Breast epithelium (tissue), 4 donors: Measurements from ENCODE around the gene CNTN1. TPM values are rescaled to one million over a fixed set of nuclear protein-coding genes. Genes with fewer than 3 reads are reported as not detected.

Experiments used
- DNase-seq, 2 donors: peaks; one replicate each; pipeline ENCODE4 v3.0.0-alpha.2; 2019; ENCODE audit warnings: low spot score in 2 of 2
- H3K27ac ChIP-seq, 2 donors: fragments of 200-600 bp; sonication (generic) in 1 of 2; one replicate each; pipeline ENCODE4 v1.5.1; 2016 to 2019; ENCODE audit warnings: mild to moderate bottlenecking in 1 of 2
- H3K27me3 ChIP-seq, 2 donors: fragments of 200-600 bp; sonication (generic) in 1 of 2; one replicate each; pipeline versions ENCODE4 v1.5.1 to v1.6.0; 2017 to 2019; ENCODE audit warnings: control low read depth in 1 of 2, mild to moderate bottlenecking in 1 of 2
- H3K36me3 ChIP-seq: fragments of 200-600 bp; one replicate; pipeline ENCODE4 v1.5.1; 2019
- H3K4me1 ChIP-seq, 2 donors: fragments of 200-600 bp; sonication (generic); one replicate each; pipeline ENCODE4 v1.5.1; 2016 to 2019; ENCODE audit warnings: control low read depth in 1 of 2
- H3K4me3 ChIP-seq, 3 donors: fragments of 200-600 bp; sonication (generic); 1 replicate in 2 of 3; 2 replicates in 1 of 3; pipeline ENCODE4 v1.5.1; 2016 to 2019; ENCODE audit warnings: mild to moderate bottlenecking in 3 of 3, moderate library complexity in 2 of 3
- H3K9me3 ChIP-seq, 2 donors: fragments of 200-600 bp; sonication (generic) in 1 of 2; one replicate each; pipeline ENCODE4 v1.5.1; 2016 to 2019; ENCODE audit warnings: control low read depth in 1 of 2
- POLR2A ChIP-seq: fragments of 450-650 bp; IDR thresholded peaks from one replicate; pipeline ENCODE4 v1.6.1; 2016; ENCODE audit warnings: antibody characterized with exemption, mild to moderate bottlenecking, moderate library complexity
- POLR2AphosphoS5 ChIP-seq, 3 donors: sonication (generic); formaldehyde crosslinking; IDR thresholded peaks; one replicate each; pipeline ENCODE4 v1.6.1; 2017; ENCODE audit warnings: antibody characterized with exemption in 3 of 3
- intact Hi-C: fragments of 100-400 bp; cut with DNase I; formaldehyde crosslinking; loops from one replicate; pipeline ENCODE4 v1.15.1; 2023; ENCODE audit warnings: low total_unique reads
- total RNA-seq, 3 donors: library from RNA; depleted of rRNA; stranded (reverse); fragments of >200 nt; gene quantifications; one replicate each; pipeline ENCODE4 v1.1.0, GENCODE V29; 2016
- TF ChIP-seq, protein P1 (sequence below), 3 donors: fragments of 450-650 bp; IDR thresholded peaks; one replicate each; pipeline ENCODE4 v1.5.1; 2016 to 2017; ENCODE audit warnings: antibody characterized with exemption in 3 of 3, mild to moderate bottlenecking in 3 of 3, moderate library complexity in 3 of 3

The CNTN1 gene
- total RNA-seq, 3 donors from 2014 or later = 1.1 to 16.4 (median 7.2) TPM

- Histone ChIP-seq H3K9me3 (no peaks in the 10 kb centered on the region), H3K27ac (no peak overlapping the region), H3K36me3 (no peaks in the 10 kb centered on the region), H3K27me3 (no peaks in the 10 kb centered on the region), H3K4me1 (no peaks in the 10 kb centered on the region), H3K4me3 (no peak overlapping the region)
- intact Hi-C loops = no loop called here
- DNase-seq = no peak
- TF ChIP-seq POLR2A = no peak
Measured at GRCh38 chr12:41018010-41018409, 325.8 kb downstream of the CNTN1 start.

- TF ChIP-seq, protein P1, sequence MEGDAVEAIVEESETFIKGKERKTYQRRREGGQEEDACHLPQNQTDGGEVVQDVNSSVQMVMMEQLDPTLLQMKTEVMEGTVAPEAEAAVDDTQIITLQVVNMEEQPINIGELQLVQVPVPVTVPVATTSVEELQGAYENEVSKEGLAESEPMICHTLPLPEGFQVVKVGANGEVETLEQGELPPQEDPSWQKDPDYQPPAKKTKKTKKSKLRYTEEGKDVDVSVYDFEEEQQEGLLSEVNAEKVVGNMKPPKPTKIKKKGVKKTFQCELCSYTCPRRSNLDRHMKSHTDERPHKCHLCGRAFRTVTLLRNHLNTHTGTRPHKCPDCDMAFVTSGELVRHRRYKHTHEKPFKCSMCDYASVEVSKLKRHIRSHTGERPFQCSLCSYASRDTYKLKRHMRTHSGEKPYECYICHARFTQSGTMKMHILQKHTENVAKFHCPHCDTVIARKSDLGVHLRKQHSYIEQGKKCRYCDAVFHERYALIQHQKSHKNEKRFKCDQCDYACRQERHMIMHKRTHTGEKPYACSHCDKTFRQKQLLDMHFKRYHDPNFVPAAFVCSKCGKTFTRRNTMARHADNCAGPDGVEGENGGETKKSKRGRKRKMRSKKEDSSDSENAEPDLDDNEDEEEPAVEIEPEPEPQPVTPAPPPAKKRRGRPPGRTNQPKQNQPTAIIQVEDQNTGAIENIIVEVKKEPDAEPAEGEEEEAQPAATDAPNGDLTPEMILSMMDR (IDR thresholded peaks at IDR 0.05) = no peak
- TF ChIP-seq POLR2A = no peak
- no peak for TF ChIP-seq POLR2AphosphoS5 (IDR thresholded peaks at IDR 0.05)
- intact Hi-C loops = no loop called here
- H3K4me1 ChIP-seq = no peaks in the 10 kb centered on the region
- DNase-seq = no peak
- no peaks in the 10 kb centered on the region for H3K9me3 ChIP-seq
- no peak overlapping the region for H3K27ac ChIP-seq
- H3K4me3 ChIP-seq = no peak overlapping the region
- H3K36me3 ChIP-seq = no peaks in the 10 kb centered on the region
- H3K27me3 ChIP-seq = no peaks in the 10 kb centered on the region
Measured at GRCh38 chr12:41019461-41019860, 327.2 kb downstream of the CNTN1 start.

DNA sequence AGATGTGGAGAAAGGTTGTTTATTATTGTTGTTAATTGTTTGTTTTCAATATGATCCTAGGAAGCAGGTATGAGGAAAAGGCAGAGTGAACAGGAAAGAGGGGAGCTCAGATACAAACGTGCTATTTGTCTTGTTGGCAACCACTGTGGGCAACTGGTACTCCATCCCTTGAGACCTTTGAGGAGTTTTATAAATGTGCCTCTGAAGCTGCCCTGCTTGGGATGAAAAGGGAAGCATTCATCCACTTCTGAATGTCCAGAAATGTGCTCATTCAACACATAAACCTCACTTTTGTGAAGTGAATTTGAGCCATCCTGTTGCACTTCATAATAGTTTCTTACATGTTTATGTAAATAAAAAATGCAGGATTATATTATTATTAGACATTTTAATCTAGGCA lies 331.6 kb downstream of the CNTN1 start:
- H3K9me3 ChIP-seq = no peaks in the 10 kb centered on the region
- intact Hi-C loops = no loop called here
- H3K4me1 ChIP-seq = no peaks in the 10 kb centered on the region
- no peaks in the 10 kb centered on the region for H3K27me3 ChIP-seq
- no peak overlapping the region for H3K27ac ChIP-seq
- H3K4me3 ChIP-seq = no peak overlapping the region
- no peak for DNase-seq
- no peaks in the 10 kb centered on the region for H3K36me3 ChIP-seq
- TF ChIP-seq, protein P1 (IDR thresholded peaks at IDR 0.05) = no peak
- TF ChIP-seq POLR2AphosphoS5 (IDR thresholded peaks at IDR 0.05) (no peak), POLR2A (no peak)

DNA sequence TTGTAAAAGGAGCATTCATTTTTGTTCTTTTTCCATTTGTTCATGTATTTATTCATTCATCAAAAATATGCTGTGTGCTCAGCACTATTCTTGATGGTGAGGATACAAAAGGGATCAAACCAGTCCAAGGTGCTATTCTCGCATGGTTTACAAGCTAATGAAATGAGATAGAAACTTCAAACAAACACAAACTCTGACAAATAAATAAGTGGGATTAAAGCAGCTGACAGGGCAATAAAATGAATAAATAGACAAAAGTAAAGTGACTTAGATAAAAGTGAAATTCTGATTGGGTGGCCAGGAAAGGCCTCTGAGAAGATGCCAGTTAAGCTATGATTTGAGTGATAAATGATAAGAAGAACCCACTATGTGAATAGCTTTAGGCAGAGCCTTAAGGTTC lies 333.9 kb downstream of the CNTN1 start:
- Histone ChIP-seq H3K27me3 (no peaks in the 10 kb centered on the region), H3K36me3 (no peaks in the 10 kb centered on the region), H3K4me3 (no peak overlapping the region), H3K9me3 (no peaks in the 10 kb centered on the region), H3K4me1 (no peaks in the 10 kb centered on the region), H3K27ac (no peak overlapping the region)
- no peak for DNase-seq
- intact Hi-C loops = no loop called here
- TF ChIP-seq POLR2A (no peak), POLR2AphosphoS5 (IDR thresholded peaks at IDR 0.05) (no peak)
- TF ChIP-seq, protein P1 (IDR thresholded peaks at IDR 0.05) = no peak

- Histone ChIP-seq H3K4me1 (no peaks in the 10 kb centered on the region), H3K4me3 (no peak overlapping the region), H3K27ac (no peak overlapping the region), H3K9me3 (no peaks in the 10 kb centered on the region), H3K36me3 (no peaks in the 10 kb centered on the region), H3K27me3 (no peaks in the 10 kb centered on the region)
- TF ChIP-seq POLR2A = no peak
- no peak for TF ChIP-seq POLR2AphosphoS5 (IDR thresholded peaks at IDR 0.05)
- TF ChIP-seq, protein P1 (IDR thresholded peaks at IDR 0.05) = no peak
- intact Hi-C loops = no loop called here
- no peak for DNase-seq
Measured at GRCh38 chr12:41032386-41032785, 340.1 kb downstream of the CNTN1 start.

DNA sequence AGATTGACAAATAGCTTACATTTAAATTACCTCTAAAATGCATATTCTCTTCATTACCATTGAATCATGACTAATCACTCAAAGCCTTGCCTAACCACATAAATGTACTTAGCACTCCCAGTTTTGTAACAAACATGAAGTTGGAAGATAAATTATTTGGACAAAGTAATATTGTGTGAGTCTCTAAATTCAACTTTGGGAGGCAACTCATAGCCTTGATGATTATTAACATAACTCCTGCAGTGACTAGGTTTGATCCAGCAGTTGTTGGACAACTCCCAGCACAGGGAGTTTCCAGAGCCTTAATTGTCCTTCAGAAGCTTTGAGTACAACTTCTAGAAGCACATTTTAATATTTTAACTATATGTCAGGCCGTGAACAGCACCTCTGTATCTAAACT lies 342.4 kb downstream of the CNTN1 start:
- H3K27me3 ChIP-seq = no peaks in the 10 kb centered on the region
- H3K36me3 ChIP-seq = no peaks in the 10 kb centered on the region
- H3K4me3 ChIP-seq = no peak overlapping the region
- intact Hi-C loops = no loop called here
- TF ChIP-seq POLR2AphosphoS5 (IDR thresholded peaks at IDR 0.05) = no peak
- TF ChIP-seq, protein P1 (IDR thresholded peaks at IDR 0.05) = no peak
- TF ChIP-seq POLR2A = no peak
- H3K4me1 ChIP-seq = no peaks in the 10 kb centered on the region
- H3K9me3 ChIP-seq = no peaks in the 10 kb centered on the region
- no peak overlapping the region for H3K27ac ChIP-seq
- DNase-seq = no peak
